Measurements from ENCODE around the gene PRR15L.

GRCh38 chr17:47946929-47947397, 10.7 kb downstream of the PRR15L start:
- TF ChIP-seq, protein P1, sequence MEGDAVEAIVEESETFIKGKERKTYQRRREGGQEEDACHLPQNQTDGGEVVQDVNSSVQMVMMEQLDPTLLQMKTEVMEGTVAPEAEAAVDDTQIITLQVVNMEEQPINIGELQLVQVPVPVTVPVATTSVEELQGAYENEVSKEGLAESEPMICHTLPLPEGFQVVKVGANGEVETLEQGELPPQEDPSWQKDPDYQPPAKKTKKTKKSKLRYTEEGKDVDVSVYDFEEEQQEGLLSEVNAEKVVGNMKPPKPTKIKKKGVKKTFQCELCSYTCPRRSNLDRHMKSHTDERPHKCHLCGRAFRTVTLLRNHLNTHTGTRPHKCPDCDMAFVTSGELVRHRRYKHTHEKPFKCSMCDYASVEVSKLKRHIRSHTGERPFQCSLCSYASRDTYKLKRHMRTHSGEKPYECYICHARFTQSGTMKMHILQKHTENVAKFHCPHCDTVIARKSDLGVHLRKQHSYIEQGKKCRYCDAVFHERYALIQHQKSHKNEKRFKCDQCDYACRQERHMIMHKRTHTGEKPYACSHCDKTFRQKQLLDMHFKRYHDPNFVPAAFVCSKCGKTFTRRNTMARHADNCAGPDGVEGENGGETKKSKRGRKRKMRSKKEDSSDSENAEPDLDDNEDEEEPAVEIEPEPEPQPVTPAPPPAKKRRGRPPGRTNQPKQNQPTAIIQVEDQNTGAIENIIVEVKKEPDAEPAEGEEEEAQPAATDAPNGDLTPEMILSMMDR (IDR thresholded peaks at IDR 0.05) = peak; percentile 88
- no peak for TF ChIP-seq EZH2 (IDR thresholded peaks at IDR 0.05; ENCODE audit: borderline replicate concordance, insufficient read depth, low read depth, low read length, poor library complexity, severe bottlenecking)

Data from B cell (primary cell).